DND-41 (cell line): Measurements from ENCODE around the gene EHMT1.

Experiments used
- ATAC-seq: fragments of 200-7000 bp; cut with Tn5 transposase; 3 replicates; pipeline ENCODE4 v1.9.1; 2021; ENCODE audit warnings: low read depth; ENCODE audit not compliant: insufficient read depth
- DNase-seq: peaks from one replicate; pipeline ENCODE4 v3.0.0-alpha.2; 2020
- H2AFZ ChIP-seq: 2 replicates; pipeline ENCODE4 v1.6.0; 2012; ENCODE audit warnings: low read depth, low read length
- H3K27ac ChIP-seq: 2 replicates; pipeline ENCODE4 v1.5.1; 2012; ENCODE audit warnings: low read length, inconsistent platforms
- H3K27me3 ChIP-seq: fragments of 200-600 bp; sonication (generic); 2 replicates; pipeline ENCODE4 v1.6.0; 2012; ENCODE audit warnings: low read length, mild to moderate bottlenecking, inconsistent platforms; ENCODE audit not compliant: insufficient read depth, poor library complexity
- H3K36me3 ChIP-seq: 2 replicates; pipeline ENCODE4 v1.5.1; 2012; ENCODE audit warnings: low read length, inconsistent platforms; ENCODE audit not compliant: insufficient read depth
- H3K4me1 ChIP-seq: 2 replicates; pipeline ENCODE4 v1.5.1; 2012; ENCODE audit warnings: mild to moderate bottlenecking, low read length; ENCODE audit not compliant: insufficient read depth
- H3K4me2 ChIP-seq: 2 replicates; pipeline ENCODE4 v1.6.0; 2012; ENCODE audit warnings: mild to moderate bottlenecking, moderate library complexity, low read length, inconsistent platforms; ENCODE audit not compliant: insufficient read depth
- H3K4me3 ChIP-seq, 2 experiments: fragments of 200-600 bp in 1 of 2; shearing (Covaris generic) in 1 of 2; 2 replicates each; pipeline ENCODE4 v1.5.1; 2012 to 2016; ENCODE audit warnings: inconsistent platforms in 2 of 2, low read length in 2 of 2, mild to moderate bottlenecking in 2 of 2, low read depth in 1 of 2, moderate library complexity in 1 of 2
- H3K79me2 ChIP-seq: 2 replicates; pipeline ENCODE4 v1.6.0; 2012; ENCODE audit warnings: low read length, inconsistent platforms; ENCODE audit not compliant: insufficient read depth
- H3K9ac ChIP-seq: 2 replicates; pipeline ENCODE4 v1.6.0; 2012; ENCODE audit warnings: low read depth, mild to moderate bottlenecking, inconsistent platforms, low read length, moderate library complexity
- H3K9me3 ChIP-seq: 2 replicates; pipeline ENCODE4 v1.5.1; 2012; ENCODE audit warnings: low read length, moderate library complexity, mild to moderate bottlenecking, inconsistent platforms; ENCODE audit not compliant: insufficient read depth, severe bottlenecking
- H4K20me1 ChIP-seq: 2 replicates; pipeline ENCODE4 v1.6.0; 2012; ENCODE audit warnings: low read length; ENCODE audit not compliant: insufficient read depth
- EZH2 ChIP-seq: IDR thresholded peaks from 3 replicates; pipeline ENCODE4 v1.6.1; 2012; ENCODE audit warnings: borderline replicate concordance, low read depth, mild to moderate bottlenecking, moderate library complexity, low read length, inconsistent platforms; ENCODE audit not compliant: severe bottlenecking
- TF ChIP-seq, protein P1 (sequence below): IDR thresholded peaks from 2 replicates; pipeline ENCODE4 v1.5.1; 2012; ENCODE audit warnings: borderline replicate concordance, low read length, moderate library complexity, mild to moderate bottlenecking; ENCODE audit not compliant: poor library complexity, severe bottlenecking; ENCODE audit errors: extremely low read depth

The EHMT1 gene

GRCh38 chr9:137748311-137748710 lies 129.5 kb downstream of the EHMT1 start:
- Histone ChIP-seq H2AFZ (no peak overlapping the region), H3K4me1 (no peaks in the 10 kb centered on the region), H3K79me2 (0 out of 2 replicates have a peak, but pooled peaks cover 7% of the 10 kb centered on the region), H3K9ac (no peak overlapping the region), H3K27ac (no peak overlapping the region), H3K9me3 (no peaks in the 10 kb centered on the region), H3K4me2 (no peak overlapping the region), H3K4me3 (no peak overlapping the region), H4K20me1 (no peaks in the 10 kb centered on the region), H3K27me3 (no peaks in the 10 kb centered on the region), H3K36me3 (peaks cover 76% of the 10 kb centered on the region)
- DNase-seq (no peak), ATAC-seq (no peak)
- TF ChIP-seq, protein P1, sequence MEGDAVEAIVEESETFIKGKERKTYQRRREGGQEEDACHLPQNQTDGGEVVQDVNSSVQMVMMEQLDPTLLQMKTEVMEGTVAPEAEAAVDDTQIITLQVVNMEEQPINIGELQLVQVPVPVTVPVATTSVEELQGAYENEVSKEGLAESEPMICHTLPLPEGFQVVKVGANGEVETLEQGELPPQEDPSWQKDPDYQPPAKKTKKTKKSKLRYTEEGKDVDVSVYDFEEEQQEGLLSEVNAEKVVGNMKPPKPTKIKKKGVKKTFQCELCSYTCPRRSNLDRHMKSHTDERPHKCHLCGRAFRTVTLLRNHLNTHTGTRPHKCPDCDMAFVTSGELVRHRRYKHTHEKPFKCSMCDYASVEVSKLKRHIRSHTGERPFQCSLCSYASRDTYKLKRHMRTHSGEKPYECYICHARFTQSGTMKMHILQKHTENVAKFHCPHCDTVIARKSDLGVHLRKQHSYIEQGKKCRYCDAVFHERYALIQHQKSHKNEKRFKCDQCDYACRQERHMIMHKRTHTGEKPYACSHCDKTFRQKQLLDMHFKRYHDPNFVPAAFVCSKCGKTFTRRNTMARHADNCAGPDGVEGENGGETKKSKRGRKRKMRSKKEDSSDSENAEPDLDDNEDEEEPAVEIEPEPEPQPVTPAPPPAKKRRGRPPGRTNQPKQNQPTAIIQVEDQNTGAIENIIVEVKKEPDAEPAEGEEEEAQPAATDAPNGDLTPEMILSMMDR, result no peak
- no peak for TF ChIP-seq EZH2

DNA sequence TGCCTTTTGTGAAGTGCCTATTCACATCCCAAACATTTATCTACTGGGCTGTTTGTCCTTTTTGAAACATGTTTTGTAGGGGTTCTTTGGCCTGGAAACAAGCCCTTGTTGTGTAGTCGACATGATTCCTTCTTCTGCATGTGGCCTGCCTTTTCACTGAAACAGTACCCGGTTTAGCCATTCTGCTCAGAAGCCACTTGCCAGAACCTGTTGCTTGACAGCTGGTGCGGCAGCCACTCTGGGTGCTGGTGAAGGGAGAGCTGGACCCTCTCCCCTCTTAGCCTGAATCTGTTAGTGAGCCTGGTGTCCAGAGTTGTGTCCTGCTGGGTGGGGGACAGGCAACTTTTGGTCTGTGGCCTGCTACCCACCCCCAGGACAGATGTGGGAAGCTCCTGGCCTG lies 129.9 kb downstream of the EHMT1 start:
- Histone ChIP-seq H3K9ac (no peak overlapping the region), H3K4me1 (no peaks in the 10 kb centered on the region), H3K27ac (no peak overlapping the region), H3K27me3 (no peaks in the 10 kb centered on the region), H2AFZ (no peak overlapping the region), H3K4me2 (no peak overlapping the region), H3K4me3 (no peak overlapping the region), H4K20me1 (no peaks in the 10 kb centered on the region), H3K9me3 (no peaks in the 10 kb centered on the region), H3K79me2 (0 out of 2 replicates have a peak, but pooled peaks cover 7% of the 10 kb centered on the region), H3K36me3 (peaks cover 75% of the 10 kb centered on the region)
- no peak for ATAC-seq
- TF ChIP-seq, protein P1, result no peak
- TF ChIP-seq EZH2, result no peak
- DNase-seq, result no peak

DNA sequence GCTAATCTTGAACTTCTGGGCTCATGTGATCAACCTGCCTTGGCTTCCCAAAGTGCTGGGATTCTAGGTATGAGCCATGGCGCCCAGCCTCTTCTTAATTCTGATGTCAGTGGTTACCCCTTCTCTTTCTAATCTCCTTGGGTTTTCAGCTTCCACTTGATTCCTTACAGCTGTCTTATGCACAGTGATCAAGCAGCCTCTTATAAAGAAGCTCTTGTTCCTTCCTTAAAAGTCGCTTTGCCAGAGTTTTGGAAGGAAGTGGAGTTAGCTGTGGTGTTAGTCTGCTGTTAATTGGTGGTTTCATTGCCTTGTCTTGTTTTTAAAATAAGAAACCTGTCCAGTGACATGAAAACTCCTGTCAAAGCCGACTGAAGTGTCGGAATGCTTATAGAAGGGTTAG lies 130.7 kb downstream of the EHMT1 start:
- H3K36me3 ChIP-seq, result peaks cover 75% of the 10 kb centered on the region

More for the DNA sequence above, 130.7 kb downstream of the EHMT1 start:
- Histone ChIP-seq H3K4me2 (no peak overlapping the region), H3K9me3 (no peaks in the 10 kb centered on the region), H3K4me3 (no peak overlapping the region), H3K9ac (no peak overlapping the region), H3K79me2 (0 out of 2 replicates have a peak, but pooled peaks cover 7% of the 10 kb centered on the region), H2AFZ (no peak overlapping the region), H3K27ac (no peak overlapping the region), H4K20me1 (no peaks in the 10 kb centered on the region), H3K4me1 (no peaks in the 10 kb centered on the region), H3K27me3 (no peaks in the 10 kb centered on the region)
- TF ChIP-seq, protein P1, result no peak
- no peak for DNase-seq
- no peak for ATAC-seq
